ENCODE results near the gene UFL1.

Gene UFL1

DNA sequence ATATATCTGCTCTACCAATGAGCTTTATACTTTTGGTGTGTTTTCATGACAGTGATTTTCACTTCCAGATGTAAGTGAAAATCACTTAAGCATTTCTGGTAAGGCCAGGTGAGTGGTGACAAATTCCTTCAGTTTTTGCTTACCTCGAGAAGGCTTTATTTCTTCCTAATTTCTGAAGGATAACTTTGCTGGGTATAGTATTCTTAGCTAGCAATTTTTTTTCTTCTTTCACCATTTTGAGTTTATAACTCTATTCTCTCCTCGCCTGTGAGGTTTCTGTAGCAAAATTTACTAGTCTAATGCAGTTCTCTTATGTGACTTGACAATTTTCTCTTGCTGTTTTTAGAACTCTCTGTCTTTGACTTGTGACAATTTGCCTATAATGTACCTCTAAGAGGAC, 48.4 kb downstream of the UFL1 start:
- DNase-seq, result no peak
- intact Hi-C loops (cut with DNase I), result no loop called here

DNA sequence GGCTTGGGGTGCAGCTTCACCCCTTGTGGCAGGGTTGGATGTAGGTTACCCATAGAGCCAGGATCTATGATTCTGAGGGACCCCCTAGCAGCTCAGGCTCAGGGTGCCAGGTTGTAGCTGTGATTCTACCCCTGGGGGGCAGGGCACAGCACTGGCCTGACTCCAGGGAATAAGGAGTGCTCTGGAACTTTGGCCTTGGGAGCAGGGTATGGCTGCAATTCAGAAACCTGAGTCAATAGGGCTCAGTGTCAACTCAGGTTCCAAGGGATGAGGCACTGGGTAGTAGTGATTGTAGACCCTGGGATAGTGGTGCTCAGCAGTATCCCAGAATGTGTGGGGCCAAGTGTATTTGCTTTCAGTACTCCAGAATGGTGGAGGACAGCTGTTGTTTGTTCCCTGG, 49.9 kb downstream of the UFL1 start:
- no peak for DNase-seq
- intact Hi-C loops (cut with DNase I), result no loop called here

DNA sequence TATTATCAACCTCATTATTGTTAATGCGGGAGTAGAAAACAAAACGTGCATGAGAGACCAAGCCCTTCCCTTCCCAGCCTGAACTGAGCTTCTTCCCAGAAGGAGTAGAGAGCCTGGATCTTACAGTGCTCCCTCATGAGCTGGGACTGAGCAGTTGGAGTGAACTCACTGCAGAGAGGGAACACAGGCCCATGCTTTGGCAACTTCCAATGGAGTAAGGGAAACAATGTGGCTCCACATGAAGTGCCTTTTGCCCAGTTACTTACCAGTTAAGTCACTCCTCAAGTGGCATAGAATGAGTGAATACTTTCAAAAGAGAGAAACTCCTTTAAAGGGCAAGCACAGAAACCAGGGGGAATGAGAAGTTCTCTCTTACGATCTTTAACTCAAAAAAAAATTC, 53.8 kb downstream of the UFL1 start:
- peak in 1 of 10 donors; percentile 9 for DNase-seq

DNA sequence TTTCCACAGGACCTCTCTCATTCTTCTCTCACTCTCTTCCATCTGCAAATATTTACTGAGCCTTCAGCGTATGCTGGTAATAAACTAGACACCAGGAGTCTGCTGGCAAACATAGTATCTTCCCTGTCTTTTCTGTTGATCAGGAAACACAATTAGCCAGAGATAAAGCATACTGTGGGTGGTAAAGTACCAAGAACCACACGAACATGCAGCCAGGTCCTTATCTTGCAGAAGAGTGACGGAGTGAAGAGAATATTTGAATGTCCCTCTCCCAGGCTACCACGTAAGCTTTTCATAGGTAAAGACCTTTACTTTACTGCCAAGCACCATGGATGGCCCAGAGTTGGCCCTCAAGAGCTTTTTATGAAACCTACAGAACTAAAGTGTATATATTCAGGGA, 54.6 kb downstream of the UFL1 start:
- intact Hi-C loops (cut with DNase I), result no loop called here
- no peak for DNase-seq

More for the DNA sequence above, 53.8 kb downstream of the UFL1 start:
- intact Hi-C loops (cut with DNase I), result no loop called here

DNA sequence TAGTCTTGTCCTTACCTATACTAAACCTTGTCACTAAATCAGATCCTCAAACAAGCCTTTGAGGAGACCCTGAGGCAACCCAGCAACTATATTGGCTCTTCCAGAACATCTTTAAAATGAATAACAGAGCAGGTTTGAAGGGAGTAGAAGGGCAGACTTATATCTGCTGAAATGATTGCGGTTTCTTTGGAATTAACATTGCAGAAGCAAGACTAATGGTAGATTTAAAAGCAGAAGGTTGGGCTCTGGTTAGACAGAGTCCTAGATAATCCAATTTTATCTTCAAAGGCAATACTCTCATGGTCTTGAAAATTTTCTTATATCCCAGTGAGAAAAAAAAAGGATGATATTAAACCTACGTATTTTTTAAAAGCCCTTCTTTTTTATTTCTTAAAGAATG, 60.4 kb downstream of the UFL1 start:
- no peak for DNase-seq
- intact Hi-C loops (cut with DNase I), result no loop called here

DNA sequence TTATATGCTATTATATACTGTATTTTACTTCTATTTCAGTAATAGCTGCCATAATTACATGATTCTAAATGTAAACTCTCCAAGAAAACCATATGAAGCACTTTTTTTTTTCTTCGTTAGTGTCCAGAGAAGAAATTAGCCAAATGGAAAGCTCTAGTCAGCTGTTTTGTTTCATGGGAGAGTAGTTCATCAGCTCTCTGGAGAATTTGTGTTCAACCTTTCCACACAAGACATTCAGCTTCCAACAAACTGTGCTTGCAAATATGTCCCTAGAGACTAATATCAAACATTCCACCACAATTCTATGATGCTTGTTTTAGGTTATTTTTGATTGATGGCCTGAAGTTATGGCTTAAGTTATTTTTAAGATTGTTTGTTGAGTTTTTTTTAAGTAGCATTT, 60.8 kb downstream of the UFL1 start:
- DNase-seq, result no peak
- intact Hi-C loops (cut with DNase I), result no loop called here

DNA sequence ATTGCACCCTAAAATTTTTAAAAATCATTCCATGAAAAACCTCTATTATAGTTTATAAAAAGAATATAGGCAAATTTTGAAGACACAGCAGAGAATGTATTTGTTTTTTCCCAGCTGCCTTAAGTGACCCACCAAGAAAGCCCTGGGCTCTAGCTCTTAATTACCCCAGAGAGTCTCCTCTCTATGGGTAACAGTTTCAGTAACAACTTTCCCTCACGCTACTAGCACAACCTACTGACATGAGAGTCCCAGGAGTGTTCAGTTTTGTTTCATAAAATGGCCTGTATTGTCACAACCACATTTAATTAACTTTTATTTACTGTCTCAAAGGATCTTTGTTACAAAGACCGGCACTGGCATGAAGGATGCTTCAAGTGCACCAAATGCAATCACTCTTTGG, 82.8 kb downstream of the UFL1 start:
- DNase-seq, result no peak
- intact Hi-C loops (cut with DNase I), result no loop called here
